OCI-LY3 (cell line): ENCODE results near the gene B4GALT2.

Experiments used
- CTCF ChIP-seq: fragments of 200-600, 300-600 bp; sonication (generic); IDR thresholded peaks from 2 replicates; pipeline ENCODE4 v1.5.1; 2014; ENCODE audit warnings: antibody characterized with exemption, low read length, low read depth
- EZH2phosphoT487 ChIP-seq: fragments of 200-600 bp; shearing (Covaris generic); IDR thresholded peaks from 2 replicates; pipeline ENCODE4 v1.6.1; 2018; ENCODE audit warnings: antibody characterized with exemption, mixed run types, low read depth

- TF ChIP-seq CTCF (no peak), EZH2phosphoT487 (no peak)
Measured at GRCh38 chr1:44016041-44016889, 37.3 kb downstream of the B4GALT2 start.
